Measurements from ENCODE around the gene OR10A6. TPM values are rescaled to one million over a fixed set of nuclear protein-coding genes. Genes with fewer than 3 reads are reported as not detected.

Gene OR10A6
- total and polyA plus RNA-seq, 2 donors (not counting 1 experiment from before 2014, with no cell fraction given): not detected

GRCh38 chr11:7967826-7968225 is 36.8 kb upstream of the OR10A6 start:
- H3K4me3 ChIP-seq (ENCODE audit: control extremely low read depth in 1 of 5, extremely low read depth in 1 of 5, insufficient read depth in 1 of 5, low read depth in 2 of 5, low read length in 4 of 5): no peak overlapping the region
- H3K27ac ChIP-seq (ENCODE audit: low read length in 2 of 2): no peak overlapping the region
- ChIA-PET POLR2A (no interaction called here), CTCF (no interaction called here)
- ATAC-seq (ENCODE audit: low read depth) (no peak), DNase-seq (no peak)
- Mint-ChIP-seq H3K27me3 (peaks cover 43% of the 10 kb centered on the region), H3K4me1 (no peaks in the 10 kb centered on the region), H3K4me3 (no peak overlapping the region), H3K9me3 (ENCODE audit: insufficient read depth) (no peaks in the 10 kb centered on the region), H3K27ac (no peak overlapping the region)
- no peak overlapping the region for H2AFZ ChIP-seq (ENCODE audit: insufficient read depth, low read depth, low read length, poor library complexity, severe bottlenecking)
- no peaks in the 10 kb centered on the region for H3K79me2 ChIP-seq (ENCODE audit: control insufficient read depth, insufficient read depth, low read length)
- no peaks in the 10 kb centered on the region for H4K20me1 ChIP-seq (ENCODE audit: control insufficient read depth, insufficient read depth, low read length, poor library complexity, severe bottlenecking)
- H3K9ac ChIP-seq (ENCODE audit: low read length): no peak overlapping the region
- H3K27me3 ChIP-seq (replicated peaks in 1 of 4; ENCODE audit: control extremely low read depth in 1 of 4, control insufficient read depth in 3 of 4, insufficient read depth in 4 of 4, low read length in 3 of 4): peaks cover 0 to 8% (median 7%) of the 10 kb centered on the region in 4 experiments
- intact Hi-C loops (cut with micrococcal nuclease): no loop called here
- no peak for TF ChIP-seq EZH2 (IDR thresholded peaks at IDR 0.05; ENCODE audit: borderline replicate concordance, insufficient read depth, low read depth, low read length, poor library complexity, severe bottlenecking)
- no peak for TF ChIP-seq CTCF (IDR thresholded peaks at IDR 0.05)
- H3K4me2 ChIP-seq (replicated peaks; ENCODE audit: low read depth, low read length, poor library complexity, severe bottlenecking): no peak overlapping the region
- H3K9me3 ChIP-seq (ENCODE audit: control extremely low read depth in 1 of 3, control insufficient read depth in 2 of 3, insufficient read depth in 1 of 3, low read length in 2 of 3): no peaks in the 10 kb centered on the region
- no peaks in the 10 kb centered on the region for H3K4me1 ChIP-seq (ENCODE audit: control insufficient read depth in 2 of 2, insufficient read depth in 2 of 2, low read length in 2 of 2)
- no peaks in the 10 kb centered on the region for H3K36me3 ChIP-seq (replicated peaks in 1 of 2; ENCODE audit: control extremely low read depth in 1 of 2, control insufficient read depth in 1 of 2, extremely low read depth in 1 of 2, insufficient read depth in 2 of 2, low read length in 1 of 2)

- Histone ChIP-seq H3K27ac (ENCODE audit: low read length in 2 of 2) (no peak overlapping the region), H4K20me1 (ENCODE audit: control insufficient read depth, insufficient read depth, low read length, poor library complexity, severe bottlenecking) (no peaks in the 10 kb centered on the region), H3K36me3 (replicated peaks in 1 of 2; ENCODE audit: control extremely low read depth in 1 of 2, control insufficient read depth in 1 of 2, extremely low read depth in 1 of 2, insufficient read depth in 2 of 2, low read length in 1 of 2) (no peaks in the 10 kb centered on the region), H3K4me3 (ENCODE audit: control extremely low read depth in 1 of 5, extremely low read depth in 1 of 5, insufficient read depth in 1 of 5, low read depth in 2 of 5, low read length in 4 of 5) (no peak overlapping the region), H3K4me1 (ENCODE audit: control insufficient read depth in 2 of 2, insufficient read depth in 2 of 2, low read length in 2 of 2) (no peaks in the 10 kb centered on the region), H3K79me2 (ENCODE audit: control insufficient read depth, insufficient read depth, low read length) (no peaks in the 10 kb centered on the region), H3K9ac (ENCODE audit: low read length) (no peak overlapping the region), H3K9me3 (ENCODE audit: control extremely low read depth in 1 of 3, control insufficient read depth in 2 of 3, insufficient read depth in 1 of 3, low read length in 2 of 3) (no peaks in the 10 kb centered on the region), H3K27me3 (replicated peaks in 1 of 4; ENCODE audit: control extremely low read depth in 1 of 4, control insufficient read depth in 3 of 4, insufficient read depth in 4 of 4, low read length in 3 of 4) (peaks cover 0 to 12% (median 5%) of the 10 kb centered on the region in 4 experiments), H3K4me2 (replicated peaks; ENCODE audit: low read depth, low read length, poor library complexity, severe bottlenecking) (no peak overlapping the region), H2AFZ (ENCODE audit: insufficient read depth, low read depth, low read length, poor library complexity, severe bottlenecking) (no peak overlapping the region)
- Mint-ChIP-seq H3K4me3 (no peak overlapping the region), H3K4me1 (no peaks in the 10 kb centered on the region), H3K27me3 (peaks cover 37% of the 10 kb centered on the region), H3K27ac (no peak overlapping the region), H3K9me3 (ENCODE audit: insufficient read depth) (no peaks in the 10 kb centered on the region)
- DNase-seq (no peak), ATAC-seq (ENCODE audit: low read depth) (no peak)
- POLR2A ChIA-PET: no interaction called here
- CTCF ChIA-PET: no interaction called here
- TF ChIP-seq EZH2 (IDR thresholded peaks at IDR 0.05; ENCODE audit: borderline replicate concordance, insufficient read depth, low read depth, low read length, poor library complexity, severe bottlenecking) (no peak), CTCF (IDR thresholded peaks at IDR 0.05) (no peak)
- intact Hi-C loops (cut with micrococcal nuclease): no loop called here
- 100% methylated on average over 1 of the region's 1 CpG for WGBS (ENCODE audit: insufficient coverage)
These were observed 36.0 kb upstream of the OR10A6 start for GRCh38 chr11:7967097-7967496.
